ENCODE measurements around the gene TMEM234.

TMEM234 gene

DNA sequence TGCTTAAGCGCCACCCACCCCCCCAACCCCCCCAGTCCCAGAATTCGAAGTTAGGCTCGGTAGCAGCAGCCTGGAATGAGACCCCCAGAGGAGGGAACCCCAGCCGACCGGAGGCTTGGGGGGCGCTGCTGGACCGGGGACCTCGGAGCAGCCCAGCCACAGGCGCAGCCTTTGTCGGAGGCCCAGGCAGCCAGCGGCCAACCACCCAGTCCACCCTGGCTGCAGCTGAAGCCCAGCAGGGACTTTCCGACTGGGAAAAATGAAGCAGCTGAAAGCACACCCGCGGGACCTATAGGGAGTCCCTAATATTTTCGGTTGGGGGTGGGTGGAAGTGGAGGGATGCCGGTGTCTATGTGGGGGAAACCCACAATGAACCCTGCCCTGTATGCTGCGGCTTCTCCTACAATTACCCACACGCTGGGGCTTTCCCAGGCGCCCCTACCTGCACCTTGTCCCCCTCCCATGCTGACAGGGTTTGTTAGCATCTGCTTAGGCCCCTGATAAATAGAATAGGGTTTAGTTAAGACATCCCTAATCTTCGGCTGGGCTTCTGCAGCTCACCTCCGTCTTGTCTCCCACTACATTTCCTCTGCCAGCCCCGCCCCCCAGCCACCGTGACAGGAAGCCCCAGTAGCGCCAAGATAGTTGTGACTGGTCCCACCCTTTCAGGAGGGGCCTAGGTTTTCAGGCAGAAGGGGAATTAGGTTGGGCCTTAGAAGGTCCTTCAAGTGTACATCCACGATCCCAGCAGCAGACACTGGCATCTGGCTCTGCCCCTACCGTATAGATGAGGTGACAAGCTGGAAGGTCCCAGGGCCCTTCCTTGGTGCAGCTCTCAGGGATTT lies 20.9 kb downstream of the TMEM234 start:
- peak; percentile 52 to 67 for DNase-seq (ENCODE audit: low read depth in 1 of 2, low spot score in 1 of 2)

DNA sequence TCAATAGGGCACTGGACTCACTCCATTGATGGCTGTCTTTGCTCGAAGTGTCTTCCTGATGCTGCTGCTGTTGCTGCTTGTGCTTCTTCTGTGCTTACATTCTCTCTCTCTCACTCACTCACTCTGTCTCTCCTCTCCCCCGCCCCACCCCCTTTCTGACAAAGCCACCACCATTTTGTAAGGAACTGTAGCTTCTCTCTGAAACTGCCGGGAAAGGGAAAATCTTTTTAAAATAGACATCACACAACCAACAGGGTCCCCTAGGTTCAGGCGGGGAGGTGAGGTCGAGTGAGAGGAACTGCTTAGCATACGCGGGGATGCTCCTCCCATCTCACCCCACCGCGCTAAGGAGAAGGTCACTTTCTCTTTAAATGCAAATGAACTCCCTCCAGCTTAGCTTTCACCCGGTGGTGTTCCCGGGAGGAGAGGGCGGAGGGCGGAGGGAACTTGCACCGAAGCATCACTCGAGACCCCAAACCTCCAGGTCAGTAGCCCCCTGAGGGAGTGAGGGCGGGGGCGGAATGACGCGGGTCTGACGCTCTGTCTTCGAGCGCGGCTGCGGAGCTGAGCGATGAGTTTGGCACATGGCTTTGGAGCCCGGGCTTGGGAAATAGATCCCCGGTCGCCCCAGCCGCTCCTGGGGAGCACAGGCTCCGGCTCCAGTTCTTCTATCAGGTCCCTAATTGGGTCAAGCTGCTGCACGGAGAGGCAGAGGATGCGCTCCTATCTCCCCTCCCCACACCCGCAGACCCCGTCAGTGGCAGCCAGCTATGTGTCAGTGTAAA lies 21.7 kb downstream of the TMEM234 start, which contains the start of gene CCDC28B:
Gene CCDC28B (plus strand): TSS at position 370 of the 785 bp plus-strand sequence. CDS start 1,341 bp downstream, outside the sequence.
- DNase-seq (ENCODE audit: low read depth in 1 of 2, low spot score in 1 of 2): peak in 1 of 2 donors; percentile 37

DNA sequence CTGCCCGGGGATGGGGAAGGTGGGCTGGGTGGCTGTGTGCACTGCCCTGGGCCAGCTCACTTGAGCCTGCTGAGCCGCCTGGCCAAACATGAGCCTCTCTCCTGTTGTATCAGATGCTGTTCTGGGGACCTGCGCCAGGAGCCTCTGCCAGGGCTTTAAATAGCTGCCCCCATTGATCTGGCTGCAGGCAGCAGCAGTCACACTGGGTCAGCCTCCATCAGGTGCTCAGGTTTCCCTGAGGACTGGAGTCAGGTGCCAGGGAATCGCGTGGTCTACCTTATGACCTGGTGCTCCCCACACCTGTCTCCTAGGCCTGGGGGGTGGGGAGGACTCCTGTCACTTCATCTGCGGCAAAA lies 22.5 kb downstream of the TMEM234 start:
- DNase-seq (ENCODE audit: low read depth in 1 of 2, low spot score in 1 of 2): no peak

DNA sequence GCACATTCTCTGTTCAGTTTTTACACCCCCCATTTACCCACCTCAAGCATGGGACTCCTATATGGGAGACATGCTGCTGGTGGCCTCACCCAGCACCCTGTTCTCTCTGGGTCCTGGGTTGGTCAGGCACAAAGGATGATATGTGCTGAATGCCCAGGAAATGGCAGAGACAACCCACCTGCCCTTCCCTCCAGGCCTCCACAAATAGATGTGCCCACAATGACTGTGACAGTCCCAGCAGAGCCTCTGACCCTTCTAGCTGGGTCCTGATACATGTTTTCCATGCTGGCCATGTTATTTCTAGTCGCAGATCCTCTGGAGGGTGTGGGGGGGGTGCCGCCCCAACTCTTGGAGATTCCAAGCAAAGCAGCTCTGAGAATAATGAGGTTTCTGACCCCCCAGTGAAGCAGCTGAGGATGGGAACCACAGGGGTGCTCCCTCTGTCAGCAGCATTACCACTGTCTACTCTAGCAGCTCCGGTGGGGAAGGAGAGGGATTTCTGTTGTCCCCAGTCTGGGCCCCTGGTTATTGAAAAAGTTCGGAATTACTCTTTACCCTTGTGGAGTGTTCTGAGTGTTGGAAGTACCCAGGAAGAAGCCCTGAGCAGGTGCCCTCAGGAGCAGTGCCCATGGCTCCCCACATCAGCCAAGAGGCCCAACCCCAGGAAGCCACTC lies 23.0 kb downstream of the TMEM234 start:
- no peak for DNase-seq (ENCODE audit: low read depth in 1 of 2, low spot score in 1 of 2)

DNA sequence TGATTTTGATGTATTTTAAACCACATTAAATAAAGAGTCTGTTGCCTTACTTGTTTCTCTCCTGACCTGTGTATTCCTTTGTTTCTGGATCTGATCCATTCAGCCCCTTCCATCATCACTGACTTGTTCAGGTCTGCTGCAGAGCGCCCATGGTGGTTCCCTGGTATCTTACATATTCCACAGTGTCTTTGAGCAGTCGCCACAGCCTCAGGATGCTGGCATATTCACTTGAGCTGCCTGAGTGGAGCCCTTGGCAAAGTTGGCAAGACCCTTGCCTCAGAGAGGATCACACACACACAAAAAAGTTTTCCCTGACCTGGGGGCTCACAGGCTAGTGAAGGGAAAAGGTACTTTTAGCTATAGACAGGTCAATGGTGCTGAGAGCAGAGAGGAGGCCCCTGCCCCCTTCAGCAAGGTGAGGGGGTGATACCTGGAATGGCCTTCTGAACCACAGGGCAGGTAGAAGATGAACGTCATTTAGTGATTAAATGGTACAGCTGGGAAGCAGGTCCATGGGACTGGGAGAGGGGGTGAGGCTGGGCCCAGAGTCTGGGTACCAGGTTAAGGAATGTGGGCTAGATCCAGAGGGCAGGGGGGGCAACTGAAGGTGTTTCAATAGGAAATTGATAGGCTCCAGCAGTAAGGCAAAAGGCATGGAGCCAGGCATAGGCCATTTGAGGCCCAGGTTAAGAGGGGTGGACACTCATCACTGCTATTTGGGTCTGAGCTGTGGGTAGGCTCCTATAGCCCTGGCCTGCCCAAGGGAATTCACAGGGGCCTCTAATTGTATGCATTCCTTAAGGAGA lies 23.7 kb downstream of the TMEM234 start:
- no peak for DNase-seq (ENCODE audit: low read depth in 1 of 2, low spot score in 1 of 2)

DNA sequence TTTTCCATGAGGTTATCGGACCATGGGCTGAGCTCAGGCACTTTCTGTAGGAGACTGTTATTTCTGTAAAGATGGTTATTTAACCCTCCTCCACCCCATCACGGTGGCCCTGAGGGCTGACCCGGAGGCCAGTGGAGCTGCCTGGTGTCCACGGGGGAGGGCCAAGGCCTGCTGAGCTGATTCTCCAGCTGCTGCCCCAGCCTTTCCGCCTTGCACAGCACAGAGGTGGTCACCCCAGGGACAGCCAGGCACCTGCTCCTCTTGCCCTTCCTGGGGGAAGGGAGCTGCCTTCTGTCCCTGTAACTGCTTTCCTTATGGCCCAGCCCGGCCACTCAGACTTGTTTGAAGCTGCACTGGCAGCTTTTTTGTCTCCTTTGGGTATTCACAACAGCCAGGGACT lies 24.3 kb downstream of the TMEM234 start:
- no peak for DNase-seq (ENCODE audit: low read depth in 1 of 2, low spot score in 1 of 2)

DNA sequence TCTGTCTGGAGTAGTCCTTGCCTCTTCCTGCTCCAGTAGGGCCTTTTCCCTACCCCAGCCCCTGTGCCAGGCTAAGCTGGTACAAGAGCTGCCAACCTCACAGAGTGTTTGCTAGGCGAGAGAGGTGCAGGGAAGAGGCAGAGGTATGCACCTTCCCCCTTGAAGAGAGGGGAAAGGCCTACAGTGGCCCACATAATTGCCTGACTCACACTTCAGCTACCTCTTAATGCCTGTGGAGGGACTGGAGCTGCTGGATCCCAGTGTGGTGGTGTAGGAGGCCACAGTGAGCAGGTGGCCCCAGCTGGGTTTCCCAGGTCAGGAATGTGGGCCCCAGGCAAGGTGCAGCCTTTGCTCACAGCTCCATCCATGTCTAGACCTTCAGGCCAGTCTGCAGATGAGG lies 25.1 kb downstream of the TMEM234 start:
- no peak for DNase-seq (ENCODE audit: low read depth in 1 of 2, low spot score in 1 of 2)

DNA sequence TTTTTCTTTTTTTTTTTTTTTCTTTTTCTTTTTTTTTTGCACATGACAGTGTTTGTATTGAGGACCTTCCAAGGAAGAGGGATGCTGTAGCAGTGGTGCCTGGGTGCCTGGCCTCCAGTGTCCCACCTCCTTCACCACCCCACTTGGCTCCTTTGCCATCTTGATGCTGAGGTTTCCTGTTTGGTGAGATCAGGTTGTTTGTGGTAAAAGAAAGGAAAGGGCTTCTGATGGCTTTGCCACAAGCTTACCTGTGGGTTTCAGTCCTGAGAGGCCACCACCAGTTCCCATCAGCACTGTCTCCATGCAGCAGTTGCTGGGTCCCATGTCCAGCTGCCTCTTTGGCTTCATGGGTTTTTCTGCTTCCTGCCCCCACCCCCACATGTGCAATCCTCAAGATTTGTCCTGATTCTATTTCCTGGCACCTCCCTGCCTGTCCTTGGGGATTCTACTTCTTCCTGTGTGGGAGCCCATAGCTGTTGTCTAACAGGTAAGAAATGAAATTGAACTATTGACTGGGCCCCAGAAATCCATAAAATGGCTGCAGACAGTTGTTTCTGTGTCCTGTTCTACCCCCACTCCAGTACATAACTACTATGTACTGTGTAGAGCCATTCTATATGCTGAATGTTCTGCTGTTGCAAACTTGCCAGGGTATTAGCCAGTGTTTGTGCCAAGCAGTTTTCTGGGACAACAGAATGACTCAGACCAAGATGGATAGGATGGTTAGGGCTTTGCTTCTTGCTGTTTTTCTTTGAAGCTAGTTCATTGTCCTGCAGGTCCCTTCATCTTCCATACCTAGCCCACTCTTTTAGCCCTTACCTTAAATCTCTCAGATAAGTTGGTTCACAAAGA lies 26.0 kb downstream of the TMEM234 start:
- DNase-seq (ENCODE audit: low read depth in 1 of 2, low spot score in 1 of 2): no peak

DNA sequence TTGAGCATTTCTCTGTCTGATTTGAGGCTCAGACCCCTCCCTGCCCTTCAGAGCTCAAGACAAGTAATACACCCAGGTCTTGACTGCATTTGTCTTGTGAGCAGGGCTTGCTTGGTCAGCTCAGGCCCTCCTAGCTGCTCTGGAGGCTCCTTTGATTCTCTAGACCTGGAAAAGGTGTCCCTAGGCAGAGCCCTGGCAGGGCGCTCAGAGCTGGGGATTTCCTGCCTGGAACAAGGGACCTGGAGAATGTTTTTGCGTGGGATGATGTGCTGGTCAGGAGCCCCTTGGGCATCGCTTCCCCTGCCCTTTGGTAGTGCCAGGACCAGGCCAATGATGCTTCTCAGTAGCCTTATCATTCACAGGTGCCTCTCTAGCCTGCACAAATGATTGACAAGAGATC lies 26.6 kb downstream of the TMEM234 start:
- no peak for DNase-seq (ENCODE audit: low read depth in 1 of 2, low spot score in 1 of 2)

DNA sequence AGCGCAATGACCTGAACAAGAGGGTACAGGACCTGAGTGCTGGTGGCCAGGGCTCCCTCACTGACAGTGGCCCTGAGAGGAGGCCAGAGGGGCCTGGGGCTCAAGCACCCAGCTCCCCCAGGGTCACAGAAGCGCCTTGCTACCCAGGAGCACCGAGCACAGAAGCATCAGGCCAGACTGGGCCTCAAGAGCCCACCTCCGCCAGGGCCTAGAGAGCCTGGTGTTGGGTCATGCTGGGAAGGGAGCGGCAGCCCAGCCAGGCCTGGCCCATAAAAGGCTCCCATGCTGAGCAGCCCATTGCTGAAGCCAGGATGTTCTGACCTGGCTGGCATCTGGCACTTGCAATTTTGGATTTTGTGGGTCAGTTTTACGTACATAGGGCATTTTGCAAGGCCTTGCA lies 27.2 kb downstream of the TMEM234 start:
- DNase-seq (ENCODE audit: low read depth in 1 of 2, low spot score in 1 of 2): no peak

DNA sequence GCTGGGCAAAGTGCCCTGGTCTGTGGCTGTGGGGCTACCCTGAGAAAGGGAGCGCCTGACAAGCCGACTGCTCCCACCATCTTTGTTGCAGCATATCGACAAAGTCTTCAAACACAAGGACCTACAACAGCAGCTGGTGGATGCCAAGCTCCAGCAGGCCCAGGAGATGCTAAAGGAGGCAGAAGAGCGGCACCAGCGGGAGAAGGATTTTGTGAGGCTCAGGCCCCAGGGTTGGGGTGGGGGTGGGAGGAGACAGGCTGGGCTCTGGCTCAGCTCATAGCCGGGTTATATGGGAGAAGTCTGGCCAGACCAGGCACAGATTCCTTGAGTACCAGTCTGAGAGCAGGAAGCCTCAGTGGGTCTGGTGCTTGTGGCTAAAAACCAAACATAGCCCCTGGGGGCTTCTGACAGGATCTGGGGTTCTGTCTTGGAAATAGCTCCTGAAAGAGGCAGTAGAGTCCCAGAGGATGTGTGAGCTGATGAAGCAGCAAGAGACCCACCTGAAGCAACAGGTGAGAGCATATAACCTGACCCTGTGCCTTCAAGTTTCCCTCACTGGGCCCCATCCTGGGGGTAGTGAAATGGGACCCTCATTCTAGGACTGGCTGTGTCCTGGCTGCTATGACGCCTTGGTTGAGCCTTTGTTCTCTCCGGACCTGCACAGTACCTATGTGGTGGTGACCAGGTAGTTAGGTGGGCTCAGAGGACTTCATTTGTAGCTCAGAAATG lies 29.8 kb downstream of the TMEM234 start:
- DNase-seq (ENCODE audit: low read depth in 1 of 2, low spot score in 1 of 2): no peak

DNA sequence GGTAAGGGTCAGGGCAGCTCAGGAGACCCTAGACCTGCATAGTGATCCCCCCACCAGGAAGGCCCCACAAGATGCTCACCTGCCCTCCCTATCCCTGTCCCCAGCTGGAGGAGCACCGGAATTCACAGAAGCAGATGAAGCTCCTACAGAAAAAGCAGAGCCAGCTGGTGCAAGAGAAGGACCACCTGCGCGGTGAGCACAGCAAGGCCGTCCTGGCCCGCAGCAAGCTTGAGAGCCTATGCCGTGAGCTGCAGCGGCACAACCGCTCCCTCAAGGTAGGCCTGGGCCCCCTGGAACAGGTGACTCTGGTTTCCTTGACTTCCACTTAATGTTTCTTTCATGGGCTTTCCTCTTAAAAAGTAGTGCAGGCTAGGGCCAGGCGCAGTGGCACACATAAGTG lies 34.3 kb downstream of the TMEM234 start:
- DNase-seq (ENCODE audit: low read depth in 1 of 2, low spot score in 1 of 2): no peak

DNA sequence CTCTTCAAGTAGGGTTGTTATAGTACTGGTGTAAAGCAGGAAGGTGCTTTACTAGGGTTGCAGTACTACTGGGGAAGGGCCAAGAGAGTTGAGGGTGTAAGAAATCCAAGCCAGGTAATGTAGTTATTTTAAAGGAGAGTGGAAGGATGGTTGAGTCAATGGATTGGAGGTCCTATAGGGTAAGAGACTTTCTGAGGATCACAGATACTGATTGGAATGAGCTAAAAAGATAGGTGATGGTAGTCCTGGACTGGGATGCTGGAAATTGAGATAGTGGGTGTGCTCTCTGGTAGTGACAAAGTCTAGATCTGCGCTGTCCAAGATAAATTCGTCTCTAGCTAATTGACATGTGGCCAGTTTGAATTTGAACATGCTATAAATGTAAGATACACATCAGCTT lies 35.7 kb downstream of the TMEM234 start:
- DNase-seq (ENCODE audit: low read depth in 1 of 2, low spot score in 1 of 2): no peak

DNA sequence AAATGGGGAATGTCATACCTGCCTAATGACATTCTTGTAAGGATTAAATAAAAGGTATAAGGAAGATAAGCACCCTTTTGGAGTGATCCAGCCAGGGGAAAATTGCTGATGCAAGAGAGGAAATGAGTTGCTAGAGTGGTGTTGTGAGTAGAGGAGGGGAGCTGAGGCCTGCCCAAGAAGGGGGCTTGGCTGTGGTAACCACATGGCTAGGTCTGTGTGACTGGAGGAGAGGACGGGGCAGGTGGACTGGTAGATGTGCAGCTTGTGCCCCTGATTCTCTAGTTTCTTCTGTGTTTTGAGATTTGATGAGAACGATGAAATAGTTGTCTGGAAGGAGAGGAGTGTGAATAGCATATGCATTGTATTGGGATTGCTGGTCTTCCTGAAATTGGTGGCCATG lies 36.1 kb downstream of the TMEM234 start:
- no peak for DNase-seq (ENCODE audit: low read depth in 1 of 2, low spot score in 1 of 2)

DNA sequence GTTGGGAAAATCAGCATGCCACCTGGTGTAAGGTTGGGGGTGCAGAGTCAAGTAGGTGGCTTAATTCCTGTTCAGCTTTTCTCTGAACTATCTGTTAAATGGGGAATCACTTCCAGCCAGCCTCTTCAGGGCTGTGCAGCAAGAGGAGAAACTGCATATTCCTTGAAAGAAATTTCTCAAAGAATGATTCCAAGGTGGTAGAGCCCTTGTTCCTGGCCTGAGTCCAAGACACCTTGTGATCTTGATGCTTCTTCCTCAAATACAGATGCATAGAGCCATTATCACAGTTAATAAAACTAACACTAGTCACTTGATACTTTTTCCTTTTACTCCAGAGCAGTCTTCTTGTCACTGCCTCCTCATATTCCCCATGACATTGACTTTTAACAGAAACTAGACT lies 37.5 kb downstream of the TMEM234 start:
- no peak for DNase-seq (ENCODE audit: low read depth in 1 of 2, low spot score in 1 of 2)

DNA sequence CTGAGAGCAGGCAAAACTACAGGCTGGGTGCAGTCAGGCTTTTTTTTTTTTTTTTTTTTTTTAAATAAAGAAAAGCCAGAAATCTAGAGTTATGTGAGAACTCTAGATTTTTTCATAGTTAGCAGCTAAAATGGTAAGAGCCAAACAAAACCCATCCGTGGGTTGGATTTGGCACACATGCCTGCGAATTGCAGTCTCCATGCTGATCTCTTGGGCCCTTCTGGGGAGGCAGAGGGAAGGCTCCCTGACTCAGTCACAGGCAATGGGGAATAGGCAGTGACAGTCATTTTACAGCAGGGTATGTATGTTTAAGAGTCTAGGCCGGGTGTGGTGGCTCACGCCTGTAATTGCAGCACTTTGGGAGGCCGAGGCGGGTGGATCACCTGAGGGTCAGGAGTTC lies 40.1 kb downstream of the TMEM234 start:
- DNase-seq (ENCODE audit: low read depth in 1 of 2, low spot score in 1 of 2): no peak

DNA sequence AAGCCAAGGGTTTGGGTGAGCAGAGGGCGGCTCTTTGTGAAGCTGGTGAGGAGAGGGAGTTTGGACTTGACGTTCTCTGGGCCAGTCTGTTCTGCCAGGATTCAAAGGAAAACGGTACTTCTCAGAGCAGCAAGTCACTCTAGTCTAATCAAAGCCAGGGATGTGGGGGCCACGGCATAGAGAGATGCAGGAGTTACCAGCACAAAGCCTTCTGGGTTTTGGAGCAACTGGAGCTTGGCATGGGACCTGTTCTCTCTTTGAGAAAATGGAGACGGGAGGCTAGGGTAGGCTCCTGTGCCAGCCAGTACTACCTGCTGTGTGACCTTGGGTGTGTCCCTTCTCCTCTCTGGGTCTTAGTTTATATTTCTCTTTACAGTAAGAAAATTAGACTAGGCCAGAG lies 40.6 kb downstream of the TMEM234 start:
- no peak for DNase-seq (ENCODE audit: low read depth in 1 of 2, low spot score in 1 of 2)

DNA sequence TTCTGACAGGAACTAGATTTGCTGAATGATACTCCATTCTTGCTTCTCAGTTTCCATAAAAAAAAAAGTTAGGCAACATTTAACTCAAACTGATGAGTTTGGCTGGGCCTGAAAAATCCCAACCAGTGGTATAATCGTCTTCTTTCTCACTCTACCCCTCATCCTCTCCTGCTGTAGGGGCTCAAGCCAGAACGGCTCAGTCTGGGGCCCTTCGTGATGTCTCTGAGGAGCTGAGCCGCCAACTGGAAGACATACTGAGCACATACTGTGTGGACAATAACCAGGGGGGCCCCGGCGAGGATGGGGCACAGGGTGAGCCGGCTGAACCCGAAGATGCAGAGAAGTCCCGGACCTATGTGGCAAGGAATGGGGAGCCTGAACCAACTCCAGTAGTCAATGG lies 41.1 kb downstream of the TMEM234 start:
- no peak for DNase-seq (ENCODE audit: low read depth in 1 of 2, low spot score in 1 of 2)
